ENCODE measurements around the gene OCIAD1.

Gene OCIAD1

GRCh38 chr4:48898733-48899431 lies 68.0 kb downstream of the OCIAD1 start:
- Histone ChIP-seq H3K79me2 (no peaks in the 10 kb centered on the region), H3K4me1 (peaks cover 3% of the 10 kb centered on the region), H3K36me3 (ENCODE audit: control insufficient read depth, insufficient read depth, low read length) (no peaks in the 10 kb centered on the region), H3K4me2 (ENCODE audit: low read length) (peak overlapping the region; percentile 21), H3K27me3 (ENCODE audit: control insufficient read depth, insufficient read depth, low read length) (no peaks in the 10 kb centered on the region), H2AFZ (no peak overlapping the region), H3K9ac (no peak overlapping the region), H3K27ac (no peak overlapping the region), H3K9me3 (ENCODE audit: control insufficient read depth, low read length) (no peaks in the 10 kb centered on the region), H3K4me3 (ENCODE audit: low read depth, low read length) (no peak overlapping the region)
- TF ChIP-seq CTCF (IDR thresholded peaks at IDR 0.05) = no peak

GRCh38 chr4:48899432-48899749 lies 68.5 kb downstream of the OCIAD1 start:
- no peak overlapping the region for H3K27ac ChIP-seq
- TF ChIP-seq CTCF (IDR thresholded peaks at IDR 0.05) = no peak

GRCh38 chr4:48899950-48900349 lies 69.1 kb downstream of the OCIAD1 start:
- Histone ChIP-seq H3K36me3 (ENCODE audit: control insufficient read depth, insufficient read depth, low read length) (no peaks in the 10 kb centered on the region), H3K27ac (no peak overlapping the region), H3K9ac (no peak overlapping the region), H3K79me2 (no peaks in the 10 kb centered on the region), H3K9me3 (ENCODE audit: control insufficient read depth, low read length) (no peaks in the 10 kb centered on the region), H3K4me3 (ENCODE audit: low read depth, low read length) (no peak overlapping the region), H3K4me2 (ENCODE audit: low read length) (peak overlapping the region; percentile 21), H3K27me3 (ENCODE audit: control insufficient read depth, insufficient read depth, low read length) (no peaks in the 10 kb centered on the region), H2AFZ (no peak overlapping the region), H3K4me1 (peaks cover 3% of the 10 kb centered on the region)
- no peak for TF ChIP-seq CTCF (IDR thresholded peaks at IDR 0.05)

More at GRCh38 chr4:48899432-48899749, 68.5 kb downstream of the OCIAD1 start:
- Histone ChIP-seq H3K4me3 (ENCODE audit: low read depth, low read length) (no peak overlapping the region), H3K27me3 (ENCODE audit: control insufficient read depth, insufficient read depth, low read length) (no peaks in the 10 kb centered on the region), H3K9me3 (ENCODE audit: control insufficient read depth, low read length) (no peaks in the 10 kb centered on the region), H3K4me1 (peaks cover 3% of the 10 kb centered on the region), H2AFZ (no peak overlapping the region), H3K4me2 (ENCODE audit: low read length) (peak overlapping the region; percentile 21), H3K36me3 (ENCODE audit: control insufficient read depth, insufficient read depth, low read length) (no peaks in the 10 kb centered on the region), H3K9ac (no peak overlapping the region), H3K79me2 (no peaks in the 10 kb centered on the region)

GRCh38 chr4:48901196-48901595 lies 70.3 kb downstream of the OCIAD1 start:
- H3K36me3 ChIP-seq (ENCODE audit: control insufficient read depth, insufficient read depth, low read length) = no peaks in the 10 kb centered on the region
- no peaks in the 10 kb centered on the region for H3K9me3 ChIP-seq (ENCODE audit: control insufficient read depth, low read length)
- no peaks in the 10 kb centered on the region for H3K27me3 ChIP-seq (ENCODE audit: control insufficient read depth, insufficient read depth, low read length)
- H3K4me3 ChIP-seq (ENCODE audit: low read depth, low read length) = no peak overlapping the region
- peaks cover 3% of the 10 kb centered on the region for H3K4me1 ChIP-seq
- H3K9ac ChIP-seq = no peak overlapping the region
- H3K4me2 ChIP-seq (ENCODE audit: low read length) = no peak overlapping the region
- no peaks in the 10 kb centered on the region for H3K79me2 ChIP-seq
- no peak overlapping the region for H2AFZ ChIP-seq
- TF ChIP-seq CTCF (IDR thresholded peaks at IDR 0.05) = no peak
- no peak overlapping the region for H3K27ac ChIP-seq

GRCh38 chr4:48902266-48902665 lies 71.4 kb downstream of the OCIAD1 start:
- Histone ChIP-seq H3K9me3 (ENCODE audit: control insufficient read depth, low read length) (no peaks in the 10 kb centered on the region), H3K27me3 (ENCODE audit: control insufficient read depth, insufficient read depth, low read length) (no peaks in the 10 kb centered on the region), H3K9ac (no peak overlapping the region), H3K4me1 (peaks cover 3% of the 10 kb centered on the region), H3K79me2 (no peaks in the 10 kb centered on the region), H2AFZ (no peak overlapping the region), H3K27ac (no peak overlapping the region), H3K4me2 (ENCODE audit: low read length) (no peak overlapping the region), H3K36me3 (ENCODE audit: control insufficient read depth, insufficient read depth, low read length) (no peaks in the 10 kb centered on the region), H3K4me3 (ENCODE audit: low read depth, low read length) (no peak overlapping the region)
- TF ChIP-seq CTCF (IDR thresholded peaks at IDR 0.05) = no peak

Measured in parathyroid adenoma (tissue), 2 donors.